Neuronal stem cell (in vitro differentiated cells): ENCODE results near the gene POLG2.

Experiments
- DNase-seq: peaks from one replicate; pipeline ENCODE4 v3.0.0-alpha.2; 2013; ENCODE audit warnings: low spot score
- H2AFZ ChIP-seq: one replicate; pipeline ENCODE4 v1.6.1; 2013; ENCODE audit warnings: mild to moderate bottlenecking, low read length, inconsistent platforms
- H2AK5ac ChIP-seq: 2 replicates; pipeline ENCODE4 v1.6.1; 2013; ENCODE audit warnings: low read depth, mild to moderate bottlenecking, inconsistent platforms, low read length, moderate library complexity, mixed read lengths
- H2BK120ac ChIP-seq: 2 replicates; pipeline ENCODE4 v1.6.1; 2013; ENCODE audit warnings: low read depth, mild to moderate bottlenecking, inconsistent platforms, low read length, moderate library complexity, mixed read lengths
- H2BK12ac ChIP-seq: one replicate; pipeline ENCODE4 v1.6.1; 2013; ENCODE audit warnings: low read length, inconsistent platforms
- H2BK15ac ChIP-seq: 2 replicates; pipeline ENCODE4 v1.6.1; 2013; ENCODE audit warnings: mild to moderate bottlenecking, low read length, inconsistent platforms, mixed read lengths
- H2BK5ac ChIP-seq: one replicate; pipeline ENCODE4 v1.6.1; 2013; ENCODE audit warnings: inconsistent platforms, mild to moderate bottlenecking, low read length, moderate library complexity
- H3K14ac ChIP-seq: one replicate; pipeline ENCODE4 v1.6.1; 2013; ENCODE audit warnings: low read length, inconsistent platforms
- H3K18ac ChIP-seq: 2 replicates; pipeline ENCODE4 v1.6.1; 2013; ENCODE audit warnings: low read length, inconsistent platforms
- H3K23ac ChIP-seq: 2 replicates; pipeline ENCODE4 v1.6.1; 2013; ENCODE audit warnings: low read depth, mild to moderate bottlenecking, mixed read lengths, low read length, inconsistent platforms; ENCODE audit not compliant: poor library complexity
- H3K27ac ChIP-seq: replicated peaks from 3 replicates; pipeline ENCODE4 v1.5.1; 2013; ENCODE audit warnings: low read length, inconsistent platforms
- H3K27me3 ChIP-seq, 3 experiments: 2 replicates each; pipeline ENCODE4 v1.6.1; 2013; ENCODE audit warnings: low read length in 3 of 3, mild to moderate bottlenecking in 2 of 3, inconsistent platforms in 1 of 3, low read depth in 1 of 3, mixed read lengths in 1 of 3, moderate library complexity in 1 of 3; ENCODE audit not compliant: control insufficient read depth in 3 of 3, insufficient read depth in 3 of 3
- H3K36me3 ChIP-seq, 2 donors: replicated peaks in 1 of 2; 2 replicates each; pipeline ENCODE4 v1.6.1; 2013; ENCODE audit warnings: low read length in 2 of 2; ENCODE audit not compliant: control insufficient read depth in 2 of 2, insufficient read depth in 2 of 2
- H3K4ac ChIP-seq: 2 replicates; pipeline ENCODE4 v1.6.1; 2013; ENCODE audit warnings: inconsistent platforms, mild to moderate bottlenecking, low read length, moderate library complexity
- H3K4me1 ChIP-seq, 2 donors: 1 replicate in 1 of 2; 2 replicates in 1 of 2; pipeline ENCODE4 v1.6.1; 2013; ENCODE audit warnings: low read length in 2 of 2, low read depth in 1 of 2; ENCODE audit not compliant: control insufficient read depth in 2 of 2, insufficient read depth in 1 of 2
- H3K4me2 ChIP-seq: one replicate; pipeline ENCODE4 v1.6.1; 2013; ENCODE audit warnings: mild to moderate bottlenecking, low read length, inconsistent platforms; ENCODE audit not compliant: insufficient read depth, poor library complexity, severe bottlenecking
- H3K4me3 ChIP-seq, 2 donors: 2 replicates each; pipeline ENCODE4 v1.5.1; 2013; ENCODE audit warnings: low read length in 2 of 2, mild to moderate bottlenecking in 2 of 2, inconsistent platforms in 1 of 2, moderate library complexity in 1 of 2
- H3K79me1 ChIP-seq: one replicate; pipeline ENCODE4 v1.6.1; 2013; ENCODE audit warnings: low read depth, mild to moderate bottlenecking, inconsistent platforms, low read length, moderate library complexity
- H3K9ac ChIP-seq: one replicate; pipeline ENCODE4 v1.6.1; 2013; ENCODE audit warnings: mild to moderate bottlenecking, low read depth, low read length, inconsistent platforms; ENCODE audit not compliant: poor library complexity
- H3K9me3 ChIP-seq, 2 donors: replicated peaks in 1 of 2; 2 replicates each; pipeline versions ENCODE3 to v1.6.1; 2013; ENCODE audit warnings: low read length in 2 of 2, mild to moderate bottlenecking in 2 of 2, inconsistent platforms in 1 of 2, low read depth in 1 of 2, mixed read lengths in 1 of 2, moderate library complexity in 1 of 2; ENCODE audit not compliant: control insufficient read depth in 2 of 2, insufficient read depth in 1 of 2
- H4K8ac ChIP-seq: one replicate; pipeline ENCODE4 v1.6.1; 2013; ENCODE audit warnings: low read depth, mild to moderate bottlenecking, inconsistent platforms, low read length, moderate library complexity
- H4K91ac ChIP-seq: one replicate; pipeline ENCODE4 v1.6.1; 2013; ENCODE audit warnings: low read length, low read depth, mild to moderate bottlenecking, inconsistent platforms; ENCODE audit not compliant: poor library complexity
- WGBS, 2 donors: extraction: QIAGEN DNeasy Blood & Tissue Kit; methylation state at CpG; one replicate each; pipeline ENCODE4 v1.1.7; 2013; ENCODE audit warnings: missing lambda C conversion rate in 2 of 2, mixed read lengths in 1 of 2; ENCODE audit not compliant: insufficient read length in 2 of 2, insufficient replicate concordance in 1 of 2; ENCODE audit errors: extremely low coverage in 2 of 2; 5-methylcytosine and 5-hydroxymethylcytosine counted together

Gene POLG2

GRCh38 chr17:64502021-64502420 is 5.2 kb upstream of the POLG2 start:
- peaks cover 3 to 11% of the 10 kb centered on the region in 2 donors for H3K4me1 ChIP-seq
- H2BK15ac ChIP-seq: no peak overlapping the region
- H3K23ac ChIP-seq: no peak overlapping the region
- H3K18ac ChIP-seq: no peak overlapping the region
- no peak overlapping the region for H4K91ac ChIP-seq
- no peaks in the 10 kb centered on the region for H3K9me3 ChIP-seq
- H3K79me1 ChIP-seq: peaks cover 2% of the 10 kb centered on the region
- H2AK5ac ChIP-seq: no peak overlapping the region
- no peak overlapping the region for H3K4ac ChIP-seq
- H2BK5ac ChIP-seq: no peak overlapping the region
- no peak overlapping the region for H3K14ac ChIP-seq
- H3K4me3 ChIP-seq: no peak overlapping the region
- H3K27ac ChIP-seq: no peak overlapping the region
- no peak for DNase-seq
- H3K36me3 ChIP-seq: peaks cover 38 to 76% of the 10 kb centered on the region in 2 donors
- H2BK12ac ChIP-seq: no peak overlapping the region
- no peak overlapping the region for H2BK120ac ChIP-seq
- no CpG with 5 or more reads among the region's 3 CpGs for WGBS, 2 donors
- H3K4me2 ChIP-seq: no peak overlapping the region
- H3K9ac ChIP-seq: no peak overlapping the region
- H3K27me3 ChIP-seq: no peaks in the 10 kb centered on the region
- H4K8ac ChIP-seq: no peak overlapping the region
- H2AFZ ChIP-seq: no peak overlapping the region

GRCh38 chr17:64500862-64501765 is 4.3 kb upstream of the POLG2 start:
- Histone ChIP-seq H3K4me1 (peaks cover 4 to 11% of the 10 kb centered on the region in 2 donors), H2BK12ac (no peak overlapping the region)

GRCh38 chr17:64500487-64500859 is 3.6 kb upstream of the POLG2 start:
- Histone ChIP-seq H2BK120ac (no peak overlapping the region), H2BK15ac (no peak overlapping the region), H3K4me3 (no peak overlapping the region), H2BK5ac (no peak overlapping the region), H2BK12ac (no peak overlapping the region), H2AFZ (no peak overlapping the region), H2AK5ac (no peak overlapping the region), H3K9ac (no peak overlapping the region), H3K79me1 (peaks cover 3% of the 10 kb centered on the region), H3K9me3 (no peaks in the 10 kb centered on the region), H4K8ac (no peak overlapping the region), H3K36me3 (peaks cover 38 to 76% of the 10 kb centered on the region in 2 donors), H3K4me1 (peaks cover 5 to 11% of the 10 kb centered on the region in 2 donors), H3K14ac (no peak overlapping the region), H3K27ac (no peak overlapping the region), H3K4ac (no peak overlapping the region), H3K18ac (no peak overlapping the region), H3K23ac (no peak overlapping the region), H3K27me3 (no peaks in the 10 kb centered on the region), H4K91ac (no peak overlapping the region), H3K4me2 (no peak overlapping the region)
- WGBS, 2 donors: no CpG with 5 or more reads among the region's 8 CpGs
- DNase-seq: no peak

More at GRCh38 chr17:64500862-64501765, 4.3 kb upstream of the POLG2 start:
- Histone ChIP-seq H3K27ac (no peak overlapping the region), H3K14ac (no peak overlapping the region), H3K9ac (no peak overlapping the region), H3K9me3 (no peaks in the 10 kb centered on the region), H4K8ac (no peak overlapping the region), H3K4me3 (no peak overlapping the region), H3K23ac (no peak overlapping the region), H2BK5ac (no peak overlapping the region), H3K18ac (no peak overlapping the region), H3K4ac (no peak overlapping the region), H3K79me1 (peaks cover 3% of the 10 kb centered on the region), H2AFZ (no peak overlapping the region), H4K91ac (no peak overlapping the region), H2AK5ac (no peak overlapping the region), H2BK120ac (no peak overlapping the region), H2BK15ac (no peak overlapping the region), H3K27me3 (no peaks in the 10 kb centered on the region), H3K4me2 (no peak overlapping the region), H3K36me3 (peaks cover 38 to 76% of the 10 kb centered on the region in 2 donors)
- DNase-seq: no peak
- WGBS, 2 donors: no CpG with 5 or more reads among the region's 11 CpGs

- no peak for DNase-seq
- Histone ChIP-seq H2BK120ac (no peak overlapping the region), H3K4ac (no peak overlapping the region), H4K91ac (no peak overlapping the region), H3K27ac (no peak overlapping the region), H3K4me2 (no peak overlapping the region), H2AFZ (no peak overlapping the region), H3K9ac (no peak overlapping the region), H3K18ac (no peak overlapping the region), H3K14ac (no peak overlapping the region), H2BK5ac (no peak overlapping the region), H3K4me3 (no peak overlapping the region), H3K23ac (no peak overlapping the region), H3K27me3 (no peaks in the 10 kb centered on the region), H3K4me1 (peaks cover 5 to 11% of the 10 kb centered on the region in 2 donors), H3K79me1 (peaks cover 3% of the 10 kb centered on the region), H3K36me3 (peaks cover 38 to 74% of the 10 kb centered on the region in 2 donors), H2BK15ac (no peak overlapping the region), H2AK5ac (no peak overlapping the region), H3K9me3 (no peaks in the 10 kb centered on the region), H4K8ac (no peak overlapping the region), H2BK12ac (no peak overlapping the region)
- WGBS, 2 donors: no CpG with 5 or more reads among the region's 6 CpGs
Observed at GRCh38 chr17:64499805-64500486, 3.1 kb upstream of the POLG2 start.
